Fibroblast of the aortic adventitia (primary cell): Measurements from ENCODE around the gene FLYWCH2. TPM values are rescaled to one million over a fixed set of nuclear protein-coding genes. Genes with fewer than 3 reads are reported as not detected.
A peak's percentile ranks its signal among the peaks of the same experiment; 100 is the strongest.

Source experiments
- DNase-seq: peaks from one replicate; pipeline ENCODE4 v3.0.0-alpha.2; 2010; ENCODE audit warnings: low read depth
- H3K4me3 ChIP-seq: 2 replicates; pipeline ENCODE4 v1.5.1; 2011; ENCODE audit warnings: low read depth, mild to moderate bottlenecking, control low read depth, low read length, moderate library complexity
- CTCF ChIP-seq: IDR thresholded peaks from 2 replicates; pipeline ENCODE4 v1.5.1; 2011; ENCODE audit warnings: mild to moderate bottlenecking, low read length, control low read depth, inconsistent platforms; ENCODE audit not compliant: insufficient read depth
- total RNA-seq: library from RNA; depleted of rRNA; stranded (reverse); fragments of >200 nt; gene quantifications from 2 replicates; pipeline ENCODE4 v1.2.3, GENCODE V29; 2012; ENCODE audit warnings: low replicate concordance

Gene FLYWCH2
- total RNA-seq, 1 donor, result 48.9 TPM

DNA sequence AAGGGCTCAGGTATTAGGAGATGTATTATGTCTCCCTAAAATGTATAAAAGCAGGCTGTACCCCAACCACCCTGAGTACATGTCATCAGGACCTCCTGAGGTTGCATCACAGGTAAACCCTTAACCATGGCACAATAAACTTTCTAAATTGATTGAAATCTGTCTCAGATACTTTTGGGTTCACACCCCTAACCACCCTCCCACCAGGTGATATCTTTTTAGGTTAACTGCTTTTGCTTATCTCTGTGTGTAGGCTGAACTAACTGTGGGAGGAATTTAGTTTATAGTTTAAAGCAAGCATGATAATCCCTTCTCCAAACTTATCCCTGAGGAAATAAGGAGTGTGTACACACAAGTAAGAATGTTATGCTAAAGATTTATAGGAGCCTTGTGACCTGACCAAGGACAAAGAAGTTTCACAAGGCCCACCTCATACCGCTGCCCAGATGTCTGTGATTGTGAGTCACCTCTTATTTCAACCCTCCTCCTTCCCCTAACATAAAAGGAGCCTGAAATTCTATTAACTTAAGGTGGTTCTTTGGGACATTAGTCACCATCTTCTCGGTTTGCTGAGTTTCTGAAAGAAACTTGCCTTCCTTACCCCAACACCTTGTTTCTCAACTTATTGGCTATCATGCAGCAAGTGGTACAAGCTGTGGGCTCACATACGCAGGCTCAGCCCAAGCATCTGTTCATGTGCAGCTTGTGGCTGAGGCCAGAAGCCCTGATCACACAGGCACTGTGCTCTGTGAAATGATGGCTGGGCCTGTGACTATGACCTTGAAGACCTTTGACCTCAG, 36.3 kb upstream of the FLYWCH2 start:
- no peak overlapping the region for H3K4me3 ChIP-seq
- DNase-seq, result peak; percentile 64
- TF ChIP-seq CTCF, result no peak

- no peak for DNase-seq
- TF ChIP-seq CTCF, result no peak
- no peak overlapping the region for H3K4me3 ChIP-seq
Measured at GRCh38 chr16:2848933-2849725, 33.9 kb upstream of the FLYWCH2 start.

- TF ChIP-seq CTCF, result no peak
- no peak for DNase-seq
- H3K4me3 ChIP-seq, result no peak overlapping the region
Measured at GRCh38 chr16:2852003-2852730, 30.8 kb upstream of the FLYWCH2 start.

DNA sequence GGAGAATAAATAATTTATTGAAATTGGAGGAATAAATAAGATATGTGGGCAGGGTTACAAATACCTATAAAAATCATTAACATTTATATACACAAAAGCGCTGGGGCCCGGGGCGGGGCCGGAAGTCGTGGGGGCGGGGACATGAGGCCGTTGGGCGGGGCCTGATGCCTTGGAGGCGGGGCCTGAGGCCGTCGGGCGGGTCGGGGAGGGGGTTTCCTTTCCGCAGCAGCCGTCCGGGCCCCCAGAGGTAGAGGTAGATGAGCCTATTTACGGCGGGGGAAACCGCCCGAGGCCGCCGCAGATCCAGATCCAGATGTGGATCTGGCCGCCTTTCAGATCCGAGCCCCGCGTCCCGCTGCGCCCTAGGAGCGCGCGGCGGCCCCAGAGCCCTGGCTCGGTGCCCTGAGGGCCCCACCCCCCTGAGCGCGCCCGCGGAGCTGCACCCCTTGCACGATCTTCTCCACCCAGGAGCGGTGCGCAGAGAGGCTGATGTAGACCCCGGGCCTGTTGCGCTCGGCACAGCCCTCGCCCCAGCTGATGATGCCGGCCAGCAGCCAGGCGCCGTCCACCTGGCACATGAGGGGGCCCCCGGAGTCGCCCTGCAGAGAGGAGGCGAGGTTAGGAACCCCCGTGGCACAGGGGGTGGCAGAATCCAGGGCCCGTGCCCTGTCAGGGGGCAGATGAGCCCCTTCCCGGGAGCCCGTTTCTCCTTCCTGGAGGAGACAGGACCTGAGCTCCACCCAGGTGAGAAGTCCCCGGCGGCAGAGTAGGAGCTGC, 30.1 kb upstream of the FLYWCH2 start:
- H3K4me3 ChIP-seq, result no peak overlapping the region
- no peak for TF ChIP-seq CTCF
- no peak for DNase-seq

DNA sequence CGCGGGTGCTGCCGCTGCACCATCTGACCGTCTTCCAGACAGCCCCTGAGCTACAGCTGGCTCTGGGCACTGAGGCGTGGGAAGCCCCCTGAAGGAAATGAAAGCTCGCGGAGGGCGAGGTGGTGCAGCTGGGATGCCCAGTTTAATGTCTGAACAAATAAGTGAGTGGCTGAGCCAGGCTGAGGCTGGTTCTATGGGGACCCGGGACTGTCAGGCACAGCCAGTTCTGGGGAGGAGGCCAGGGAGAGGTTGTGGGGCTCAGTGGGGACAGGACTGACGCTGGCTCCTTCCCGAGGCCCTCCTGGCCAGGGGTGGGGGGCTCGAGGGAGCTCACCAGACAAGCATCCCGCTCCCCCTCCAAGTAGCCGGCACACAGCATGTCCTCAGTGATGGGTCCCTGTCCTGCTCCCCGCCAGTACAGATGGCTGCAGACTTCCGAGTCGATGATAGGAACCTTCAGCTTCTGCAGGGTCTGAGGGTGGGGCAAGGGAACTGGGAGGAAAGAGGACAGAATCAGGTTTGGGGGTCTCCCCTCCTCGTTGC, 29.4 kb upstream of the FLYWCH2 start:
- no peak for TF ChIP-seq CTCF
- H3K4me3 ChIP-seq, result no peak overlapping the region
- DNase-seq, result no peak
